IPS-20b (cell line): ENCODE results near the gene KLHL18.

Experiments used
- H3K27ac ChIP-seq: one replicate; pipeline ENCODE4 v1.5.1; 2013; ENCODE audit warnings: low read length
- H3K27me3 ChIP-seq: 2 replicates; pipeline ENCODE4 v1.6.1; 2013; ENCODE audit warnings: mild to moderate bottlenecking, low read length, inconsistent platforms; ENCODE audit not compliant: insufficient read depth
- H3K36me3 ChIP-seq: 2 replicates; pipeline ENCODE4 v1.6.1; 2013; ENCODE audit warnings: low read depth, mild to moderate bottlenecking, inconsistent platforms, low read length, moderate library complexity; ENCODE audit not compliant: insufficient read depth
- H3K4me1 ChIP-seq: 2 replicates; pipeline ENCODE4 v1.6.1; 2013; ENCODE audit warnings: mild to moderate bottlenecking, control low read depth, inconsistent platforms, low read length, moderate library complexity; ENCODE audit not compliant: insufficient read depth
- H3K4me3 ChIP-seq: 2 replicates; pipeline ENCODE4 v1.5.1; 2013; ENCODE audit warnings: mild to moderate bottlenecking, low read length, inconsistent platforms
- H3K9ac ChIP-seq: 2 replicates; pipeline ENCODE4 v1.6.1; 2013; ENCODE audit warnings: low read depth, mild to moderate bottlenecking, inconsistent platforms, low read length, moderate library complexity
- H3K9me3 ChIP-seq: 2 replicates; pipeline ENCODE4 v1.6.1; 2013; ENCODE audit warnings: mild to moderate bottlenecking, low read depth, low read length, inconsistent platforms; ENCODE audit not compliant: insufficient read depth

The KLHL18 gene

DNA sequence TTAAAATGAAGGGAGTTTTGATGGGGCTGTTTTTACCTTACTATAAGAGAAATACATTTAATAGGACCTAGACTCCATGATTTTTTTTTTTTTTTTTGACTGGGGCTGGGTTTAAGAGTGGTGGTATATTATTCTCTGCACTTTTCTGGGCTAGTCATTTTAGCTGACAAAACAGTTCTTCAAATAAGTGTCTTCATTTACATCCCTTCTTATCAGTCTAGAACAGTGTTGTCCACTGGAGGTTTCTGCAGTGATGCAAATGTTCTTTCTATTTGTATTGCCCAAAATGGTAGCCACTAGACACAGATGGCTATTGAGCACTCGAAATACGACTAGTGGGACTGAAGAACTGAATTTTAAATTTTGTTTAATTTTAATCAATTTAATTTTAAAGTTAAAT, 37.2 kb downstream of the KLHL18 start:
- peaks cover 53% of the 10 kb centered on the region for H3K36me3 ChIP-seq
- H3K4me3 ChIP-seq, result no peak overlapping the region
- no peak overlapping the region for H3K27ac ChIP-seq
- no peak overlapping the region for H3K9ac ChIP-seq
- peaks cover 2% of the 10 kb centered on the region; the same call in 1 of the 2 replicates for H3K4me1 ChIP-seq
- no peaks in the 10 kb centered on the region for H3K9me3 ChIP-seq
- H3K27me3 ChIP-seq, result no peaks in the 10 kb centered on the region

GRCh38 chr3:47323431-47324277, 40.9 kb downstream of the KLHL18 start:
- no peak overlapping the region for H3K27ac ChIP-seq
- peaks cover 2% of the 10 kb centered on the region; the same call in 1 of the 2 replicates for H3K4me1 ChIP-seq
- no peaks in the 10 kb centered on the region for H3K27me3 ChIP-seq
- H3K4me3 ChIP-seq, result no peak overlapping the region
- no peaks in the 10 kb centered on the region for H3K9me3 ChIP-seq
- H3K36me3 ChIP-seq, result peaks cover 74% of the 10 kb centered on the region
- no peak overlapping the region for H3K9ac ChIP-seq

DNA sequence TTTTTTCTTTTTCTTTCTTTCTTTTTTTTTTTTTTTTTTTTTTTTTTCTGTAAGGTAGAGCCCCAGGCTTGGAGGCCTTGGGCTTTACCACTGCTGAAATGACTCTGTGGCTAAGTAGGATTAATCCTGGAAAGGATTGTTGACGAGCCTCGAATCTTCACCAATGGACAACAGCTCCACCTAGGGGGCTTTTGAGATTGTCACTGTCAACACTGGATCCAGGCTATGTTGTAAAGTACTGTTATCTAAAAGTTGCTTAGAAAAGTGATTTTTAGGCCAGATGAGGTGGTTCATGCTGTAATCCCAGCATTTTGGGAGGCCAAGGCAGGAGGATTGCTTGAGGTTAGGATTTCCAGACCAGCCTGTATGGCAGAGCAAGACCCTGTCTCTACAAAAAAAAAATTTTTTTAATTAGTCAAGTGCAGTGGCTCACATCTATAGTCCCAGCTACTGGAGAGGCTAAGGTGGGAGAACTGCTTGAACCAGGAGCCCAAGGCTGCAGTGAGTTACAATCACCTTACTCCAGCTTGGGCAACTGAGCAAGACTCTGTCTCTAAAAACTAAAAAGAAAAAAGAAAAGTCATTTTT, 41.6 kb downstream of the KLHL18 start:
- H3K9me3 ChIP-seq, result no peaks in the 10 kb centered on the region
- H3K4me1 ChIP-seq, result peaks cover 2% of the 10 kb centered on the region; the same call in 1 of the 2 replicates
- H3K9ac ChIP-seq, result no peak overlapping the region
- no peak overlapping the region for H3K4me3 ChIP-seq
- H3K36me3 ChIP-seq, result peaks cover 75% of the 10 kb centered on the region
- no peaks in the 10 kb centered on the region for H3K27me3 ChIP-seq
- no peak overlapping the region for H3K27ac ChIP-seq

GRCh38 chr3:47333907-47334306, 51.2 kb downstream of the KLHL18 start:
- Histone ChIP-seq H3K4me1 (no peaks in the 10 kb centered on the region), H3K9ac (no peak overlapping the region), H3K4me3 (no peak overlapping the region), H3K27ac (no peak overlapping the region), H3K27me3 (no peaks in the 10 kb centered on the region), H3K9me3 (no peaks in the 10 kb centered on the region), H3K36me3 (peaks cover 92% of the 10 kb centered on the region)

GRCh38 chr3:47337656-47338055, 54.9 kb downstream of the KLHL18 start:
- Histone ChIP-seq H3K4me3 (no peak overlapping the region), H3K36me3 (peaks cover 95% of the 10 kb centered on the region), H3K27ac (no peak overlapping the region), H3K9me3 (no peaks in the 10 kb centered on the region), H3K4me1 (no peaks in the 10 kb centered on the region), H3K9ac (no peak overlapping the region), H3K27me3 (no peaks in the 10 kb centered on the region)

- H3K36me3 ChIP-seq, result peaks cover 95% of the 10 kb centered on the region
- H3K4me1 ChIP-seq, result no peaks in the 10 kb centered on the region
- no peak overlapping the region for H3K4me3 ChIP-seq
- no peaks in the 10 kb centered on the region for H3K9me3 ChIP-seq
- H3K9ac ChIP-seq, result no peak overlapping the region
- no peaks in the 10 kb centered on the region for H3K27me3 ChIP-seq
- H3K27ac ChIP-seq, result no peak overlapping the region
Observed at GRCh38 chr3:47339951-47340350, 57.2 kb downstream of the KLHL18 start.

GRCh38 chr3:47340866-47341265, 58.1 kb downstream of the KLHL18 start:
- Histone ChIP-seq H3K27me3 (no peaks in the 10 kb centered on the region), H3K36me3 (peaks cover 96% of the 10 kb centered on the region), H3K9ac (no peak overlapping the region), H3K4me1 (no peaks in the 10 kb centered on the region), H3K4me3 (no peak overlapping the region), H3K9me3 (no peaks in the 10 kb centered on the region), H3K27ac (no peak overlapping the region)

- no peak overlapping the region for H3K4me3 ChIP-seq
- H3K9me3 ChIP-seq, result no peaks in the 10 kb centered on the region
- H3K9ac ChIP-seq, result no peak overlapping the region
- no peaks in the 10 kb centered on the region for H3K27me3 ChIP-seq
- no peaks in the 10 kb centered on the region for H3K4me1 ChIP-seq
- peaks cover 88% of the 10 kb centered on the region for H3K36me3 ChIP-seq
- H3K27ac ChIP-seq, result no peak overlapping the region
Observed at GRCh38 chr3:47342151-47342550, 59.4 kb downstream of the KLHL18 start.

GRCh38 chr3:47342812-47343211, 60.1 kb downstream of the KLHL18 start:
- no peak overlapping the region for H3K27ac ChIP-seq
- no peaks in the 10 kb centered on the region for H3K4me1 ChIP-seq
- H3K4me3 ChIP-seq, result no peak overlapping the region
- H3K9me3 ChIP-seq, result no peaks in the 10 kb centered on the region
- peaks cover 82% of the 10 kb centered on the region for H3K36me3 ChIP-seq
- H3K9ac ChIP-seq, result no peak overlapping the region
- no peaks in the 10 kb centered on the region for H3K27me3 ChIP-seq

- Histone ChIP-seq H3K4me1 (no peaks in the 10 kb centered on the region), H3K36me3 (peaks cover 76% of the 10 kb centered on the region)
Observed at GRCh38 chr3:47343471-47343971, 60.8 kb downstream of the KLHL18 start.

DNA sequence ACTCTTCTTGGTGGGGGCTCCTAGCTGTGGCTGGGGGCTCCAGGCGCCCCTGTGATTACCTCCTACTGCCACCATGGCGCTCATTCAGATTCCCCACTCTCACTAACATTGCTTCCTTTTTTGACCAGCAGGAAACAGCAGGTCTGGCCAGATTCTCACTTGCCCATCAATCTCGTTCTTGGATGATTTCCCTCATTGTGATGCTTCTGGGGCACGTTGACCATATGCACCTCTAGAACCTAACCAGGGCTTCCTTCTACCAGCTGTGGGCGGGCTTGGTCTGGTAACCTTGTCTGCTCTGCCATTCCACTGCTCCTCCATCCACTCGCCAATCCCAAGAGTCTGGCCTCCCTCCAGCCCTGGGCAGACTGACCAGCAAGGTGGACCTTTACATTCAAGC, 62.2 kb downstream of the KLHL18 start:
- Histone ChIP-seq H3K4me1 (no peaks in the 10 kb centered on the region), H3K36me3 (peaks cover 62% of the 10 kb centered on the region), H3K9me3 (no peaks in the 10 kb centered on the region), H3K4me3 (no peak overlapping the region), H3K27ac (no peak overlapping the region), H3K9ac (no peak overlapping the region), H3K27me3 (no peaks in the 10 kb centered on the region)

More at GRCh38 chr3:47343471-47343971, 60.8 kb downstream of the KLHL18 start:
- H3K9me3 ChIP-seq, result no peaks in the 10 kb centered on the region
- H3K9ac ChIP-seq, result no peak overlapping the region
- H3K27me3 ChIP-seq, result no peaks in the 10 kb centered on the region
- no peak overlapping the region for H3K4me3 ChIP-seq
- no peak overlapping the region for H3K27ac ChIP-seq
